ENCODE measurements around the gene ZNF593.

The ZNF593 gene

DNA sequence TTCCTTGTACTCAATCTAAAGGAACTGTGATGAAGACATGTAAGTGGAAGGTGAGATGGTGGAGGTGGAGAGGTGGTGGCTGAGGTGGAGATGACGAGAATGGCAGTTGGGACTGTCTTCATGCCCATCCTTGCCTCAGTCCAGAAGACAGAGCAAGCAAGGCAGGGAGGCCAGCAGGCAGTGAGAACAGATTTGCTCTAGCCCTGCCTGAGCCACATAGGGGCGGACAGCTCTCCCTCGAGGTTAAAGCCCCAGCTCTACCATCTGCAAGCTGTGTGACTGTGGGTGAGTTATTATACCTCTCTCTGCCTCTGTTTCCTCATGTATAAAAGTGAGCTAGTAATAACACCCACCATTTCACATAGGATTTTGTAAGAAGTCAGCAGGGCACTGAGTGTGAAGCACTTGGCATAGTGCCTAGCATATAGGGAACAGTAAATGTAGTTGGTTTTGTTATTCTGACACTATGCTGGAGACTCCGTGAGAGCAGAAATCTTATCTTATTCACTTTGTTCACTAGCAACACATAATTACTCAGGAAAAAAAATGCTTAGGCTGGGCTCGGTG is 15.7 kb upstream of the ZNF593 start:
- DNase-seq, result no peak

DNA sequence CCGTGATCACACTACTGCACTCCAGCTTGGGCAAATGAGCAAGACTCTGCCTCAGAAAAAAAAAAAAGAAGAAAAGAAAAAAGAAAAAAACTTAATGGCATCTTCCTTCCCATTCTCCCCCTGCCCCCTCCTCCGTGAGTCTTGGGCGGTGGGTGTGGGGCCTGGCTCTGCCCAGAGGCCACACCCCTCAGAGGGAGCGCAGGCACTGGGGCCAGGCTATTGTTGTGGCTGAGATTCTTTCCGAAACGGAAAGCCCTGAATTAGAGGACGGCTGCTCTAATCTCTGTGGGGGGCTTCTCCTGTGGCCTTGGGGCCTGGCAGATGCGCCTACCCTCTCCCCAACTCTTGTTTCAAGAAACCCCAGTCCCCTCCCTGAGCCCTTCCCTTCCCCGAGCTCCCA is 15.0 kb upstream of the ZNF593 start:
- no peak for DNase-seq

DNA sequence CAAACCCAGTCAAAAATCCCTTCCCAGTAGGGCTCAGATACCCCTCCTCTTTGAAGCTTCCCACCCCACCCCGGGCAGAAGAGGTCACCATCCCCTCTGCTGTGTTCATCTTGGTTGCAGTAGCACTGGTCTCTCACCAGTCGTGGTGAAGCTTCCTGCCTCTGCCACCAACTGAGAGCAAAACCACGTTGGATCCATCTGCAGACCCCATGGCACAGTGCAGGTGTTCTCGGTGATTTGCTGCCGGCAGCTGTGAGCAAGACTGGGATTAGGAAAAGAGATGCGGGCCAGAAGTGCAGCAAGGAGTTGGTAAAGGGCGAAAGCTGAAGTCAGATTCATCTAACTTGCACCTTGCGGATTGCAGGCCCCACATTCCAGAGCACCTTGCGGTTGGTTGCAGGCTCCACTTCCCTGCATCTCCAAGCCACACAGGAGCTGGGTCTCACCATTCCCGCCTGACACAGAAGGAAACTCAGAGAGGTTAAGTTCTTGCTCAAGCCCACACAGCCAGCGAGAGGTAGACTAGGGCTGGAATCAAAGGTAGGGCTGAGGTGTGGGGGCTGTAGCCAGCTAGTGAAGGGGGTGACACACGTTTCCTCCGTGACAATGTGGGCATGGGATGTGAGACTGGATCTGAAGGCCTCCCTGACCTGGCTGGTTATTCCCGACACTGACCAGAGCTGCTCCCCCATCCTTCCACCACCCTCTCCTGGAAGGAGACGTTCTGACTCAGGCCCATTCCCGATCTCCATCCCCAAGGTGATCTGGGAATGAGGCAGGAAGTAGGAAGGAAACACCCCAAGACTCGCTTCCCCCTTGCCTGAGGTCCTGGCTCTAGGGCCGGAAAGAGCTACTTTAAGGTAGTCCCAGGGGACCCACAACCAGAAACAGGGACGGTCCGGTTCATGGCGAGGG is 14.1 kb upstream of the ZNF593 start:
- DNase-seq, result no peak

DNA sequence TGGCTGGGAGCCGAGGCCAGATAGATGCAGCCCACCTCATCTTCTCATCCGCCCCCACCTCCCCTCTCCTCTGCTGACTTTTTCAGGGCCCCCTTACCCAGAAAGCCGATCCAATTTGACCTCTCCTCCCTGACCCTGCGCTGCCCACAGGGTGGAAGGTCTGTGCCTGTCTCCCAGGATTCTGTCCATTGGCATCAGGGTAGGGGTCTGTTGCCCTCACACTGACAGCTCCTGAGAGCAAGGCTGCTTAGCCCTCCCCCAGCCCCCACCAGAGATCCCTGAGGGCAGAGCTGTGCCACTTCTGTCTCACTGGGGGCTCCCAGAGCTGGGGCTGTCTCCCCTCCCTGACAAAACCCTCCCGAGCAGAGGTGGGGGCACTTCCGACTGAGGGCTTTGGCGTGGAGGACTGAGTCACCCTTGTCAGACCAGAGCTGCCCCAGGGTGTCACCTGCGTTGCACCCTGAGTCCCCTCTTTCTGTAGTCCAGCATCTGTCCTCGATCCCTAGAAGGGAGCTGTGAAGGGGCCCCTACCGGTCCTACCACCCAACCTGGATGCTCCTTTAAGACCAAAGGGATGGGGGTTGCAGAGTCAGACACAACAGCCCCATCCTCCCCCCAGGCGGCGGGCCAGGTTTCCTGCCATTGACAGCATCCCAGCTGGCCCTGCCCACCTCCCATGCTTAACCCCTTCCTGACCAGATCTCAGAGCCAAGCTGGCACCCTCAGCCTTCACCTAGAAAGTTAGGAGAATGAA is 13.2 kb upstream of the ZNF593 start:
- peak in 1 of 2 experiments; percentile 38 for DNase-seq

DNA sequence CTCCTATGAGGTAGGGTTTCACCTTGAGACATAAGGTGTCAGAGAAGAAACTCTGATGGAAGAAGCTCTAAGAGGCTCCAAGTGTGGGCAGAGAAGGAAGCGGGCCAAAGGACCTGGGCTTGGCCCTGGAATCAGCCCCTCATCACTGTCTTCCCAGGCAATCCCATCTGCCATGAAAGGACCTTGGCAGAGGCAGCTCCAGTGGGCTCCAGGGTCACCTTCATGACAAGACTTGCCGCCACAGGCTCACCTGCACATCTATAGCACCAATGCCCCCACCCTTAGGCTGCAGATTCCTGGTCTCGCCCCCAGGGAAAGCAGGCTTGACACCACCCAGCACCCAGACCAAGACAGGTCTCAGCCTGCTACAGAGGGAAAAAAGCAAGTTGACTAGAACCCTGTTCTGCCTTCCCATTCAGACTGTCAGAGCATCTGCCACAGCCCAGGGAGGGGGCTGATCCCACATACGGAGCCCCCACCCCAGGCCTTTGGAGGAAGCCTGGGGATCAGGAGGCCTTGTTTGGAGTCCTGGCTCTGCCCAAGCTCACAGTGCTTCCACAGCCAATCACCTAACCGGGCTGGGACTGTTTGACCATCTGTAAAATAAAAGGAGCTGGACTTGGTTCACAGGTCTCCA is 11.3 kb upstream of the ZNF593 start:
- DNase-seq, result no peak

DNA sequence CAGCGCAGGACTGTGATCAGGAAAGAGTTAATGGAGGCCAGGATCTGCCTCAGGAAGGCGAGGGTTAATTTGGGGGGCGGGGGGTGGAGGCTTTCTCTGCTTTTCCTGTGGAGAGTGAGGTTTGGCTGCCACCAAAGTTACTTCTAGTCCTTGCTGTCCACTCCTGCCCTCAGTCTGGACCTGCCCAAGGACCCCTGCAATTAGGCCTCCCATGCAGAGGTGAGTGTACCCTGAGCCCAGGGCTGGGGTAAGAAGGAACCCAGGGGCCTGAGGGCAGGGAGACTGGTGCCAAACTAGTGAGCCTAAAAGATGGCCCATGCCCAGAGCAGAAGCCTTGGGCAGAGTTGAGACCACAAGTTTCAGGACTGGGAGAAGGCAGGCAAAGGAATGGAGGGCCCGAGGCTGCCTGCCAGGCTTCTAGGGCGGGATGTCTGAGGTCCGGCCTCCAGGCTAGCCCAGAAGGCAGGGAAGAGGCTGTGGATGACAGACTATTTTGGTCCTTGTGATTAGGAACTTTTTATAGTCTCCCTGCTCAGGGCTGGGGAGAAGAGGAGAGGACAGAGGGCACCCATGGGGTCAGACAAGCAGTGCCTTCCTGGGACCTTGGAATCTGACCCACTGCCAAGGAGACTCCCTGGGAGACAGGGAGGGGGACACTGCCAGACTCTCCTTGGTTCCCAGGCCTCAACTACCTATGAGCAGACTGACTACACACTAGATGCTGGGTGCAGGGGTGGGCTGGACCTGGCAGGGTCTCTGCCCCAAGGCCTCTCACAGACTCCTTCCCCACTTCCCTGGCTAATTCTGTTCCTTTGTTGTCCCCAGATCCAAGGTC is 10.6 kb upstream of the ZNF593 start, which contains the start of gene FAM110D:
FAM110D (plus strand) TSS at position 172 of the 835 bp plus-strand sequence. CDS start 2,213 bp downstream, outside the sequence.
- no peak for DNase-seq

DNA sequence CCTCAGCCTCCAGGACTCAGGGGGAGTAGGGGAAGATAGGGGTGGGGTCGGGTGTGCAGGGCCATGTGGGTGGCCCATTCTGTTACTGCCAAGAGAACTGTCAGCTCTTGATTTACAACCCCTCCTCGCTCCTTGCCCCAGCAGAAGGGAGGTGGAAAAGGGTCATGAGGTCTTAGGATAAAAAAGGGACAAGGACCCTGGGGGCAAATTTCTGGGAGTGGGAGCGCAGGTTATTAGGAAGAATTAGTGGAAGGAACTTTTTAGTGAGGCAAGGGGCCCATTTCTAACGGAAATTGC is 10.0 kb upstream of the ZNF593 start:
- DNase-seq, result no peak

DNA sequence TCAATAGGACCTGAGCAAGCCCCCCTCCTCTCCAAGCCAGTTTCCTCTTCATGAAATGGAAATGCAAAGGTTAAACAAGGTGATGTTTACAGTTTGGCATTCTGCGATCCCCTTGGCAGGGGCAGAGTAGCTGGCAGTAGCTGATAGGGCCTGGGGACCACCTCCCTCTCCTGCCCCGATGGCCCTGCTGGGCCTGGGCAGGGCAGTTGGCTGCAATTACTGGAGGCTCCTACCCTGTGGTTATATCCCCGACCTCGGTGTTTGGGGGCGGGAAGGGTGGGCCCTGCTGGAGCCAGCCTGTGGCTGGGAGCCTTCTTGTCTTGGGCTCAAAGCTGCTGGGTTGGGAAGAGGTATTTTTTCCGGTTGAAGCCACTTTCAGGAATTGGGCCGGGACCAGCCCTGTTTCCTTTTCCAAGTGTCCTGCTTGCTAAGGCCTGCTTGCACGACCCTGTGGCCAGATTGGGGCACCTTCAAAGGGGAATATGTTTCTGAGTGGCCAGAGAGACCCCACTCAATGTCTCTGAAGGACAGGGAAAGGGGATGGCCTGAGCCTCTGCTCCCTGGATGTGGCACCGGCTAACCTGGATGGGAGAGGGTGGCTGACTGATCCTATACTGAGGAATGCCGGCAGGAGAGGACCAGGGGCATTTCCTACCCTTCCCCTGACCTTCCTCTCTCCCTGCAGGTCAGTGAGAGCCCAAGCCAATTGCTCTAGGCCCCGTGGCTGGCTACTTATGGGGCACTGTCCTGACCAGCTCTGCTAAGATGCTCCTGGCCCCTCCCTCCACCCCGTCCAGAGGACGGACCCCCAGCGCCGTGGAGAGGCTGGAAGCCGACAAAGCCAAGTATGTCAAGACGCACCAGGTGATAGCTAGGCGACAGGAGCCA is 8.9 kb upstream of the ZNF593 start:
- DNase-seq, result no peak

DNA sequence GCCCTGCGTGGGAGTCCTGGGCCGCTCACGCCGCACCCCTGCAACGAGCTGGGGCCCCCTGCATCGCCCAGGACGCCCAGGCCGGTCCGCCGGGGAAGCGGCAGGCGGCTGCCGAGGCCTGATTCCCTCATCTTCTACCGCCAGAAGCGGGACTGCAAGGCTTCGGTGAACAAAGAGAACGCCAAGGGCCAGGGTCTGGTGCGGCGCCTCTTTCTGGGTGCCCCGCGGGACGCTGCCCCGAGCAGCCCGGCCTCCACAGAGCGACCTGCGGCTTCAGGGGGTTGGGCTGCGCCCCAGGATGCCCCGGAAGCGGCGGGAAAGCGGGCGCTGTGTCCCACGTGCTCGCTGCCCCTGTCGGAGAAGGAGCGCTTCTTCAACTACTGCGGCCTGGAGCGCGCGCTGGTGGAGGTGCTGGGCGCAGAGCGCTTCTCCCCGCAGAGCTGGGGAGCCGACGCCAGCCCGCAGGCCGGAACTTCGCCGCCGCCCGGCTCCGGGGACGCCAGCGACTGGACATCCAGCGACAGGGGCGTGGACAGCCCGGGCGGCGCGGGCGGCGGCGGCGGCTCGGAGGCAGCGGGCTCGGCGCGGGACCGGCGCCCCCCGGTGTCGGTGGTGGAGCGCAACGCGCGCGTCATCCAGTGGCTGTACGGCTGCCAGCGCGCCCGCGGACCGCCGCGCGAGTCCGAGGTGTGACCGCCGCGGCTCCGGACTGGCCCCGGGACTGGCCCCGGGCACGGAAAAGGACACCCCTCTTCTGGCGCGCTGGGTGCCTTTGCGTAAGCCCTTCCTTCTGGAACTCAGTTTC is 8.1 kb upstream of the ZNF593 start:
- no peak for DNase-seq

DNA sequence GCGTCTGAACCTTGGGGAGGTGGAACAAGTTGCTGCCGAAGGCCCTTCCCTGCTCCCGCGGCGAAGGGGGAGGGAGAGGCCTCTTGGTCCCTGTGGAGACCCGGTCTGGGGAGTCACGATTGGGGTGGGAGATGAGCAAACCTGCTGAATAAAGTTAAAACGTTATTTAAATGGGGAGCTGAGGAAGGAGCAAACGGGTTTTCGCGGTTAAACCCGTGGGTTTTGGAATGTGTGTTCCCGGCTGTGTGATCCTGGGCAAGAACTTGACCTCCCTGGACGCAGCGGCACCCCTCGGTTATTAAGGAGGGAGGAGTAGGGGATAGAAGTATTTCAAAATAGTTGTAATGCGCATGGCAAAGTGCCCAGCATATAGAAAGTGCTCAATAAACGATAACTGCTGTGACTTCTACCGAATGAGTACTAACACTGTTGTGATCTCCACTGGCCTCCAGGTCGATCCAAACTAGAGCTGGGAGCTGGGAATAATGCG is 7.4 kb upstream of the ZNF593 start:
- DNase-seq, result no peak

DNA sequence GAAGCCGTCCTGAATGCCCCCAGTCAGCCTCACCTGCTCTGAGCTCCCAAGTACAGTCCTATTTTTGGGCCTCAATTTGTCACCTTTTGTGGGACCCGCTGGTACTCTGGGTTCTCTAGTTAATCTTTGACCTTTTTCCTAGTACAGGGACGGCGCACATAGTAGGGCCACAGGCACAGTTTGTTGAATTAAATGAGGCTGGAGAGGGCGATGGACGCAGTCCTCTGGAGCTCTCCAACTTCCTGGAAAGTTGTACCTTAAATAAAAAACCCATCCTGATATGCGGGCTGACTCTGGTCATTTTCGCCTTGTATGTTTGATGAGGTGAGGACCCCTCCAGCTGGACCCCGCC is 6.0 kb upstream of the ZNF593 start:
- DNase-seq, result no peak

DNA sequence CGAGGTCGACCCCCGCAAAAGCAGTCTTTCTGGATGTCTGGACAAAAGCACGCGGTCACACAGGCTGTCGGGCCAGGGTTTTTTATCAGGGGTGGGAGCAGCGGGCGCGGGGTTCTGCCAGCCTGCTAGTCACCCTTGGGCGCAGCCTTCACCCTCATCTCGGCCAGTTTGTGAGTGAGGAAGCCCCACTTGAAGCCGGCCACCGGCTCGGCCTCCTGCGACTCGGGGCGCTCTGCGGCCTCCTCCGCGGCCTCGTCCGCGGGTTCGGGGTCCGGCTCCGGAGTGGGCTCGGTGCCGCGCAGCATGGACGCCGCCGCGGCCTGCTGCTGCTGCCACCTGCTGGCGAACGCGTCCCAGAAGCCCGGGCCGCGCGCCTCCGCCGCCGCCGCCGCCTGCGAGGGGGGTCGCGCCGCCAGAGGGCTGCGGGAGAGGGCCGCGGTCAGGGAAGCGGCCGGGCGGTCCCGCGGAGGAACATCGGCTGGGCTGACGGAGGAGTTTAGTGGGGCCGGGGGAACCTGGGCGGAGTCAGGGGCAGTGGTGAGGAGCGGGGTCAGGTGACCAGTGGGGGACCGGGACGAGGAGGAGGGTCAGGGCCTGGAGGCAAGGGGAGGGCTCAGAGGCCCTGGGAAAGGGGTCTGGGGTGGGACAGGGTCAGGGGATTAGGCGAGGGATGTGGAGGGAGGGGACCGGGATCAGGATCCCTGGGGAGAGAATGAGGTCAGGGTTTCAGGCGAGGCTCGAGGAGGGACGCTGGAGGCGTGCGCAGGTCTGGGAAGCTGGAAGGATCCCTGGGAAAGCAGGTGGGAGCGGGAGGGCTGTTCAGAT is 5.5 kb upstream of the ZNF593 start:
- peak in 1 of 2 experiments; percentile 22 for DNase-seq

DNA sequence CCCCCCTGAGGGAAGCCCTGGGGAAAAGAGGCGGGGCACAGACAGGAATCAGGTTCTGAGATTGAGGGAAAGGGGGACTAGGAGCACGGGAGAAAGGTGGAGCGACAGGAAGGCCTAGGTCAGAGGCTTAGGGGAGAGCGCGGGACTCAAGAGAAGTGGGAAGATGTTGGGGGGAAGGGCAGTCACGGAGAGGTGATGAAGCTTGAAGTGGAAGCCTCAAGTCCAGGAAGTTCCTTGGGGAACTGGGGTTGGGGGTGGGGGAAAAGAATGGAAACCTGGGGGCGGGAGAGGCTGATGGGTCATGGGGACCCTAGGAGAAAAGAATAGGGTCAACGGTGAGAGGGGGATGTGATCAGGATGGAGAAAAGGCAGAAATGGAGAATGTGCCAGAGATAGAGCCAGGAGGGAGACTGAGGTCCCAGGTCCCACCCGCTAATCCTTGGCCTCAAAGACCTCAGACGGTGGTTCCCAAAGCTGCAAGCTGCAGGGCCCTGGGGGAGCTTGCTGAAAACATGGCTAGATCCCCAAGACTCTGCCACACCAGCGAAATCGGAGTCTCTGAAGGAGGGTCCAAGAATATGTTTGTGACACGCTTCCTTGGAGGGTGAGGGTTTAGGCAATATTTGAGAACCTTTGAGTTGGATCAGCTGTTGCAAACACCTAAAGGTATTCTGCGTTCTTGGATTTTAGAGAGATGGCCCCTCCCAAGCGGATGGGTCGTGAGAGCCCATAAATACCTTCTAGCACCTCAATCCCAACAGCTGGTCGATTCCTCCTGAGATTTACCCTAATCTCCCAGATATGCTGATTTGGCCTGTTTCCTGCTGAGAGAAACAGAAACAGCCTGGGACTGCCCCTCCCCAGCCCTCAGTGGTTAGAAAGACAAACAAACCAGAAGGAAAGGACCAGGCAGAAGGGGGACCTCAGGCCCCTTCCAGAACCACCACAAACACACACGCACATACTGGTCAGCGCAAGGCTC is 4.6 kb upstream of the ZNF593 start:
- no peak for DNase-seq

DNA sequence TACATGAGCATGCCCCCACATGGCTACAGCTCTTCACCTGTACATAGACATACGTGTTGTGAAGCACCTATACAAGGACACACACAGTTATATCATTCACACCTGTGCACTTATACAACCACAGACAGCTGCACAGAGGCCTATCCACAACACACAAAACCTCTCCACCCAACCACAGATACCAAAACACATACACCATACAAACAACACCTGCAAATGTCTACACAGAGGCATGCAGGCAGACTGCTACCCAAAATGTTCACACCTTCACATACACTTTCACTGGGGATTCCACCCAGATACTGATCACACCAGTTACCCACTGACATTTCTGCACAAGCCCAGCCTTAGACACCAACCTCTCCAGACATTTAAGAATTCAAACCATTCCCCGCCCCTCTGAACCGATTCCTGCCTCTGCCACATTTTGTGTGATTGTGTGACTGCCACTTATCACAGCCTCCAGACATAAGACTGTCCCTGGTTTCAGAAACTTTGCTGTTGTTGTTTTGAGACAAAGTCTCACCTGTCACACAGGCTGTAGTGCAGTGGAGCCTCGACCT is 2.9 kb upstream of the ZNF593 start:
- DNase-seq, result no peak

DNA sequence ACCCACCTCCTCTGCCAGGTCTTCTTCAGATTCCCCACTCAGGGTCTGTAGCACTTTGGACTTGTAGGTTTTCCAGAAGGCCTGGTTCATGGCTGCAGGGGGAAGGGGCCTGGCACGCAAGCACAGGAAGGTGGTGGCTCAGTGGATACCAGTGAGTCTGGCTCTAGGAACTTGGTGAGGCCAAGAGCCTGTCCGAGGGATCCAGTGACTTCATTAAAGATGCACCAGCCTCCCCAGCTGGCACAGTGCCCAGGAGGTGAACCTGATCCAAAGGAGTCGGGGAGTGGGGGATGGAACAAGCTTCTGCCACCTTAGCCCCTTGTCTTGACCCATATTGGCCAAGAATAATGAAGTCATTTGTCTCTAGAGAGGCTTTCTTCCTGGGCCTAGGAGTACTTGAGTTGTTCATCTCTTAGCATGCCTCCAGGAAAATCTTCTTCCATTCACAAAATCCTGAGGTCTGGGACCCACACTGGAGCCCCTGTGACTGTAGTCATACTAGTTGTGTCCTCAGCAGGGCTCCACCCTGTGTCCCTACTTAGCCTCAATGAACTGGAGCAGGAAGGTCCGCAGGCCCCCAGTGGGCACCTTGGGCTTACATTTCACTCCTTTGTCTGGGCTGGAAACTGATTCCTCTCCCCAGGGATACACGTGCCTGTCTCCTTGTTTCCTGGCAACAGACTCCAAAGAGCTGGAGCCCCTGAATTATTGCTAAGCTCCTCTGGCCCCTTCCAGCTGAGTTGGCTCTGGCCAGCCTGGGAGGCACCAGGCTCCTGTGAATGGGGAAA is 1.1 kb upstream of the ZNF593 start, which contains the start of gene C1orf232:
C1orf232 (minus strand) TSS at position 554 of the 788 bp plus-strand sequence; CDS start at position 90, 464 bp downstream.
- peak in 1 of 2 experiments; percentile 12 for DNase-seq

DNA sequence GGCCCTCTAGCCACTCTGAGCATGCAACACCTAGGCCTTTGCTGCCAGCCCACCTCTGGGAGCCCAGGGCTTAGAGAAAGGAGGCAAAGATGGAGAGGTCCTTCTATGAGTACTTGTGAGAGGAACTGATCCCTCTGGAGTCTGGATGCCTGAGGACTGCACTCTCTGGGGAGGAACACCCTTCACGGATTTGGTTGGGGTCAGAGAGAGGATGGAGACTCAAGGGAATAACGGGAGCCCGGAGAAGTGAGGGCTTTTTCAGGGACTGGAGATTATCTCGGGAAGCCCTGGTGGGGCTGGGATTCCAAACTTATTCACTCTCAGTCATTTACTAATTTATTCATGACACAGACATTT is 532 bp upstream of the ZNF593 start:
- no peak for DNase-seq

DNA sequence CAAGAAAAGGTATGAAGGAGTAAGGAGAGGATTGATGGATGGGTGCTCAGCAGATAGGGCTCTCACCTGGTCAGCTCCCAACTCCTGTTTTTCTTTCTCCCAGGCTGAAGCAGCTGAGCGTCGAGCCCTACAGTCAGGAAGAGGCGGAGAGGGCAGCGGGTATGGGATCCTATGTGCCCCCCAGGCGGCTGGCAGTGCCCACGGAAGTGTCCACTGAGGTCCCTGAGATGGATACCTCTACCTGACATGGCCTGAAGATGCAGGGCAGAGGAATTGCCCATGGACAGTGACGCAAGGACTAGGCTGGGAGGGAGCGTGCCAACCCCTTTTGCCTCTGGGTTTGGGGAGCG is 739 bp downstream of the ZNF593 start:
- DNase-seq, result no peak
